ENCODE results near the gene SKIDA1. TPM values are rescaled to one million over a fixed set of nuclear protein-coding genes. Genes with fewer than 3 reads are reported as not detected.
A peak's percentile ranks its signal among the peaks of the same experiment; 100 is the strongest.

Gene SKIDA1
- total and polyA plus RNA-seq, 4 experiments from 2014 or later: 0.13 to 0.94 (median 0.56) TPM

DNA sequence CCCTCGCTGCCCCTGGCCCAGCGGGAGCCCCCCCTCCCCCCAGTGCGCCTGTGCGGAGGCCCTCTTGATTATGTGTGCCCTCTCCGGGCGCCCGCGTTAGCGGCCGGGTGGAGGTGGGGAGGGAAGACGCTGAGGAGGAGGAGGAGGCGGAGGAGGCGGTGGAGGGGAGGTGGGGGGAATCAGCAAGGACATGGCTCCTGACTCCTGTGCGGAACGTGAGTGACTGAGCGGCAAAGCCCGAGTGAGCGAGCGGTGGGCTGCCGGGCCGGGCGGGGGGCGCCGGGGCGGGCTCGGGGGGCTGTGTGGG, 8.8 kb upstream of the SKIDA1 start:
- H3K4me1 ChIP-seq (ENCODE audit: insufficient read depth, low read length): peaks cover 19% of the 10 kb centered on the region
- intact Hi-C loops (cut with micrococcal nuclease): loop anchor here (1.0 to 5.0 kb wide), 6 partner anchors 8 to 1903 kb away; partner anchors contain the start of genes COMMD3 and OTUD1
- peak overlapping the region in 1 of 2 donors; percentile 69 for H3K4me3 ChIP-seq (ENCODE audit: low read length in 2 of 2)
- Mint-ChIP-seq H3K9me3 (no peaks in the 10 kb centered on the region), H3K4me3 (peak overlapping the region; percentile 85 to 95 (median 90)), H3K27me3 (no peaks in the 10 kb centered on the region), H3K4me1 (peaks cover 10 to 35% (median 21%) of the 10 kb centered on the region in 4 donors), H3K27ac (peak overlapping the region; percentile 78 to 95 (median 92)), H3K36me3 (peaks cover 4 to 22% of the 10 kb centered on the region in 2 donors)
- H3K27ac ChIP-seq (ENCODE audit: low read depth, low read length): peak overlapping the region; percentile 63
- no peaks in the 10 kb centered on the region for H3K9me3 ChIP-seq (ENCODE audit: control insufficient read depth in 1 of 2, low read length in 2 of 2)
- H3K36me3 ChIP-seq (ENCODE audit: insufficient read depth, low read length): no peaks in the 10 kb centered on the region
- DNase-seq: no peak
- H3K27me3 ChIP-seq (ENCODE audit: insufficient read depth, low read length): no peaks in the 10 kb centered on the region
- ChIA-PET CTCF (ENCODE audit: partially characterized antibody) (interaction anchor here (0.8 to 1.9 kb wide), 2 partner anchors 16 to 38 kb away, joined by 3 to 7 read pairs; no protein-coding TSS in a partner anchor), POLR2A (ENCODE audit: partially characterized antibody) (interaction anchor here (0.6 to 2.3 kb wide), 6 partner anchors 9 to 903 kb away, joined by 4 to 19 read pairs (median 6); partner anchors contain the start of genes DNAJC1 and SKIDA1)

GRCh38 chr10:21533467-21534279, 8.2 kb upstream of the SKIDA1 start, which contains the start of gene MLLT10:
TSS of gene MLLT10 (plus strand) at chr10:21534232. CDS start at chr10:21534645, 413 bp downstream.
- no peaks in the 10 kb centered on the region for H3K27me3 ChIP-seq (ENCODE audit: insufficient read depth, low read length)
- H3K36me3 Mint-ChIP-seq: peaks cover 3 to 19% of the 10 kb centered on the region in 2 donors
- H3K27me3 Mint-ChIP-seq: no peaks in the 10 kb centered on the region
- ChIA-PET CTCF (ENCODE audit: partially characterized antibody) (interaction anchor here (0.8 to 1.9 kb wide), 2 partner anchors 15 to 37 kb away, joined by 3 to 7 read pairs; no protein-coding TSS in a partner anchor), POLR2A (ENCODE audit: partially characterized antibody) (interaction anchor here (0.6 to 2.3 kb wide), 10 partner anchors 8 to 903 kb away, joined by 3 to 19 read pairs (median 5); partner anchors contain the start of genes DNAJC1 and SKIDA1)
- peaks cover 10 to 33% (median 21%) of the 10 kb centered on the region in 4 donors for H3K4me1 Mint-ChIP-seq
- peak within 1 kb of the TSS; percentile 69 to 88 for H3K4me3 ChIP-seq (ENCODE audit: low read length in 2 of 2)
- intact Hi-C loops (cut with micrococcal nuclease): loop anchor here (1.0 to 5.0 kb wide), 7 partner anchors 7 to 1904 kb away; partner anchors contain the start of genes COMMD3 and OTUD1
- peak; percentile 93 to 96 (median 95) for DNase-seq
- H3K27ac Mint-ChIP-seq: peak within 1 kb of the TSS; percentile 85 to 98 (median 95)
- peak within 1 kb of the TSS; percentile 63 for H3K27ac ChIP-seq (ENCODE audit: low read depth, low read length)
- H3K9me3 ChIP-seq (ENCODE audit: control insufficient read depth in 1 of 2, low read length in 2 of 2): no peaks in the 10 kb centered on the region
- H3K9me3 Mint-ChIP-seq: no peaks in the 10 kb centered on the region
- peaks cover 19% of the 10 kb centered on the region for H3K4me1 ChIP-seq (ENCODE audit: insufficient read depth, low read length)
- H3K4me3 Mint-ChIP-seq: peak within 1 kb of the TSS; percentile 92 to 99 (median 95)
- no peaks in the 10 kb centered on the region for H3K36me3 ChIP-seq (ENCODE audit: insufficient read depth, low read length)

GRCh38 chr10:21532694-21533466, 7.4 kb upstream of the SKIDA1 start:
- CTCF ChIA-PET (ENCODE audit: partially characterized antibody): interaction anchor here (0.8 to 1.9 kb wide), 2 partner anchors 15 to 36 kb away, joined by 3 to 7 read pairs; no protein-coding TSS in a partner anchor

DNA sequence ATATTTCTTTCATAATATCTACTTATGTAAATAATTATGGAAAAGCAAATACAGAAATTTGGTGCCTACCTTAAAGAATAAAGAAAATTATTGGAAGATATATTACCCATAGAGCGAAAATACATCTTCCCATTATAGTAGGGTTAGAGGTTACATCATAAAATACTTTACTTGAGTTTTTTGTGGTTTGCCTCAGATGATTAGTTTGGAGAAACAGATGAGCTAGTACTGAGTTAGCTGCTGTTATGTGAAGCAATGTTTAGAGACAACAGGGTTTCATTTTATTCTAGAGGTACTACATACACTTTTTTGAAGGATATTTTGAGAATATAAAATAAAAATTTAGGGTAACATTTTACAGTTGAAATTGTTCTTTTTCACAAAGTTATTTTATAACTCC, 5.7 kb upstream of the SKIDA1 start:
- peaks cover 10 to 49% (median 27%) of the 10 kb centered on the region in 4 donors for H3K4me1 Mint-ChIP-seq
- no peak for DNase-seq

More at GRCh38 chr10:21532694-21533466, 7.4 kb upstream of the SKIDA1 start:
- Histone ChIP-seq H3K4me1 (ENCODE audit: insufficient read depth, low read length) (peaks cover 19% of the 10 kb centered on the region), H3K27me3 (ENCODE audit: insufficient read depth, low read length) (no peaks in the 10 kb centered on the region), H3K4me3 (ENCODE audit: low read length in 2 of 2) (peak overlapping the region; percentile 69 to 88), H3K27ac (ENCODE audit: low read depth, low read length) (peak overlapping the region; percentile 63), H3K9me3 (ENCODE audit: control insufficient read depth in 1 of 2, low read length in 2 of 2) (no peaks in the 10 kb centered on the region), H3K36me3 (ENCODE audit: insufficient read depth, low read length) (no peaks in the 10 kb centered on the region)
- POLR2A ChIA-PET (ENCODE audit: partially characterized antibody): interaction anchor here (0.5 to 2.3 kb wide), 11 partner anchors 7 to 1562 kb away, joined by 3 to 19 read pairs (median 5); partner anchors contain the start of genes DNAJC1 and SKIDA1
- Mint-ChIP-seq H3K27ac (peak overlapping the region; percentile 85 to 98 (median 95)), H3K27me3 (no peaks in the 10 kb centered on the region), H3K36me3 (peaks cover 0 to 15% of the 10 kb centered on the region in 2 donors), H3K4me1 (peaks cover 9 to 37% (median 22%) of the 10 kb centered on the region in 4 donors), H3K9me3 (no peaks in the 10 kb centered on the region), H3K4me3 (peak overlapping the region; percentile 92 to 99 (median 95))
- intact Hi-C loops (cut with micrococcal nuclease): loop anchor here (2.0 to 5.0 kb wide), 2 partner anchors 904 to 1904 kb away; partner anchors contain the start of gene OTUD1
- no peak for DNase-seq

DNA sequence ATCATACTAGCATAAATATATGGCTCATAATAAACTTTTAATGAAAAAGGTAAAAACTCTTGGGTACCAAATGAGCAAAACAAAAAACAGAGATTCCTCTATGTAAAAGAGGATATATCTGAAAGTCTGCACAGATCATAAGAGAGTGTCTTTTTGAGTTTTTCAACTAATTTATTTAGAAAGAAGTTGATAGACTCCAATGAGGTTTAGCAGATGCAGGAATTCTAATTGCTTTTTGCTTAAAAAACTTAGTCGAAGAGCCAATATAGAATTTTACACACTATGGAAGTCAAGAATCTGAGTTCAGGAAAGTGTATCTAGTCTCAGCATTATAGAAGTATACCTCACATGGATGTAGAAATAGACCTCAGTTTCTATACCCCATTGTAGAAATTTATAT, 5.2 kb upstream of the SKIDA1 start:
- Histone ChIP-seq H3K9me3 (ENCODE audit: control insufficient read depth in 1 of 2, low read length in 2 of 2) (no peaks in the 10 kb centered on the region), H3K27ac (ENCODE audit: low read depth, low read length) (no peak overlapping the region), H3K4me3 (ENCODE audit: low read length in 2 of 2) (no peak overlapping the region), H3K4me1 (ENCODE audit: insufficient read depth, low read length) (peaks cover 26% of the 10 kb centered on the region), H3K27me3 (ENCODE audit: insufficient read depth, low read length) (no peaks in the 10 kb centered on the region), H3K36me3 (ENCODE audit: insufficient read depth, low read length) (no peaks in the 10 kb centered on the region)
- no peak for DNase-seq
- Mint-ChIP-seq H3K36me3 (peaks cover 0 to 14% of the 10 kb centered on the region in 2 donors), H3K4me3 (no peak overlapping the region), H3K27me3 (no peaks in the 10 kb centered on the region), H3K4me1 (peaks cover 9 to 45% (median 27%) of the 10 kb centered on the region in 4 donors), H3K27ac (peak overlapping the region in 1 of 7 donors; percentile 9), H3K9me3 (peaks cover 0 to 2% (median 0%) of the 10 kb centered on the region in 8 donors)
- ChIA-PET CTCF (ENCODE audit: partially characterized antibody) (no interaction called here), POLR2A (ENCODE audit: partially characterized antibody) (interaction anchor here (1.7 kb wide), 1 partner anchor 11 kb away, joined by 8 read pairs; no protein-coding TSS in a partner anchor)
- intact Hi-C loops (cut with micrococcal nuclease): loop anchor here (5.0 kb wide), 1 partner anchor 1907 kb away; the partner anchor contains the start of gene OTUD1

More for the DNA sequence above, 5.7 kb upstream of the SKIDA1 start:
- Histone ChIP-seq H3K36me3 (ENCODE audit: insufficient read depth, low read length) (no peaks in the 10 kb centered on the region), H3K9me3 (ENCODE audit: control insufficient read depth in 1 of 2, low read length in 2 of 2) (no peaks in the 10 kb centered on the region), H3K27ac (ENCODE audit: low read depth, low read length) (no peak overlapping the region), H3K4me1 (ENCODE audit: insufficient read depth, low read length) (peaks cover 30% of the 10 kb centered on the region), H3K27me3 (ENCODE audit: insufficient read depth, low read length) (no peaks in the 10 kb centered on the region), H3K4me3 (ENCODE audit: low read length in 2 of 2) (no peak overlapping the region)
- Mint-ChIP-seq H3K27me3 (no peaks in the 10 kb centered on the region), H3K9me3 (peaks cover 0 to 2% (median 0%) of the 10 kb centered on the region in 8 donors), H3K4me3 (no peak overlapping the region), H3K27ac (no peak overlapping the region), H3K36me3 (peaks cover 0 to 14% of the 10 kb centered on the region in 2 donors)
- intact Hi-C loops (cut with micrococcal nuclease): loop anchor here (5.0 kb wide), 1 partner anchor 1906 kb away; the partner anchor contains the start of gene OTUD1
- CTCF ChIA-PET (ENCODE audit: partially characterized antibody): no interaction called here
- POLR2A ChIA-PET (ENCODE audit: partially characterized antibody): interaction anchor here (1.7 kb wide), 1 partner anchor 11 kb away, joined by 8 read pairs; no protein-coding TSS in a partner anchor

GRCh38 chr10:21530168-21530567, 4.7 kb upstream of the SKIDA1 start:
- Histone ChIP-seq H3K4me1 (ENCODE audit: insufficient read depth, low read length) (peaks cover 26% of the 10 kb centered on the region), H3K27me3 (ENCODE audit: insufficient read depth, low read length) (no peaks in the 10 kb centered on the region), H3K36me3 (ENCODE audit: insufficient read depth, low read length) (no peaks in the 10 kb centered on the region), H3K9me3 (ENCODE audit: control insufficient read depth in 1 of 2, low read length in 2 of 2) (no peaks in the 10 kb centered on the region), H3K27ac (ENCODE audit: low read depth, low read length) (no peak overlapping the region), H3K4me3 (ENCODE audit: low read length in 2 of 2) (no peak overlapping the region)
- CTCF ChIA-PET (ENCODE audit: partially characterized antibody): no interaction called here
- Mint-ChIP-seq H3K27ac (no peak overlapping the region), H3K36me3 (peaks cover 0 to 12% of the 10 kb centered on the region in 2 donors), H3K9me3 (peaks cover 0 to 2% (median 0%) of the 10 kb centered on the region in 8 donors), H3K4me3 (no peak overlapping the region), H3K4me1 (peaks cover 10 to 45% (median 28%) of the 10 kb centered on the region in 4 donors), H3K27me3 (no peaks in the 10 kb centered on the region)
- DNase-seq: no peak
- intact Hi-C loops (cut with micrococcal nuclease): loop anchor here (5.0 kb wide), 1 partner anchor 1907 kb away; the partner anchor contains the start of gene OTUD1
- POLR2A ChIA-PET (ENCODE audit: partially characterized antibody): interaction anchor here (1.7 kb wide), 1 partner anchor 10 kb away, joined by 8 read pairs; no protein-coding TSS in a partner anchor
